Hypothalamus (tissue), 51 donors: ENCODE measurements around the gene WDR26.

ENCODE experiments used
- DNase-seq, 51 donors: peaks; one replicate each; lab custom pipeline; 2025; lab: John Stamatoyannopoulos, UW

The WDR26 gene

DNA sequence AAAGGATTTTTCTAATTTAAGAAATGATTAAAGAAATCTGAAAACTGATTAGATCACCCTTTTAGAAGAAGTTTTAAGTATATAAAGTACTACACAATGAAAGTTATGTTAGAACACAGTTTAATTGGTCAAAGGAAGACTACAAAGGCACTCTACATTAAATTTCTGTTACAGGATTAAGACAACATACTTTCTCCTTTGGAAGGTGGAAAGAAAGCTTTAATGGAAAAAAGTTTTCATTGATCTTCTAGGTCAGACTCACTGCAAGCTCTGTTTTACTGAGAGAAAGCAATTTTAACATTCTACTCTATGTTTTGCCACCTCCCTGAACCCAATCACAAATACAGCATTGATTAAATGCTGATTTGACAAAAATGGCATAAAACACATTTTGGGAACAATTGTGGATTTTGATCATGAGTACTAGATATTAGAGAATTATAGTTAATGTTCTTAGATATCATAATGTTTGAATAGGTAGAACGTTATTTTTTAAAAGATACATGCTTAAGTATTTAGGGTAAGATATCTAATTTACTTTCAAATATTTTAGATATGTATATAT lies 32.0 kb downstream of the WDR26 start:
- no peak for DNase-seq

DNA sequence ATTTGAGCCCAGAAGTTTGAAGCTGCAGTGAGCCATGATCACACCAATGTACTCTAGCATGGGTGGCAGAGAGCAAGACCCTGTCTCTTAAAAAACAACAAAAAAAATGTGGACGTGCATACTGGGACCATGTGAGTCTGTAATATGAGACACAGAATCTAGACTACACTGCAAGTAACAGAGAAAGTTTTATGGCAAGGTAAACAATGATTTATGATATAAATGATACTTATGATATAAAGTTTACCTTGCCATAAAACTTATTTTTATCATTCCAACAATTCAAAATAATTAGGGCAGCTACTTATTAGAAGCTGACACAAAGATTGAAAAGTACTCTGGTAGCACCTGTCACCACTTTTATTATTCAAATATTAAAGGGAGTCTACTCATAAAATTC lies 34.7 kb downstream of the WDR26 start:
- no peak for DNase-seq

DNA sequence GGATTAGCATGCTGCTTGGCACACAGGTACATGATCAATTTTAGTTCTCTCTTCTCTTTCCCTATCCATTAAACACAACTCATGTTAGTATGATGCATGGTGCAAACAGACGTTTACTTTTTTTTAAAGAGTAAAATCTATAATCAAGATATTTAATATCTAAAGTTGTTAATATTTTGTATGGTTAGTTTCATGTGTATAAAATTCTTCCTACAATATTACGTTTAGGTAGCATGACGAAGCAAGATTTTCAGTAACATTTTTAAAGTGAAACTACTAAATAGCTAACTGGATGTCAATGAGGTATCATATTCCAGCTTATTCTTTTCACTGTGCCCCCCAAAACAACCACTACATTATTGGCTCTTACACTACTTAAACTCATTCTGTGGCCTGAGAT lies 41.3 kb downstream of the WDR26 start:
- DNase-seq = no peak

DNA sequence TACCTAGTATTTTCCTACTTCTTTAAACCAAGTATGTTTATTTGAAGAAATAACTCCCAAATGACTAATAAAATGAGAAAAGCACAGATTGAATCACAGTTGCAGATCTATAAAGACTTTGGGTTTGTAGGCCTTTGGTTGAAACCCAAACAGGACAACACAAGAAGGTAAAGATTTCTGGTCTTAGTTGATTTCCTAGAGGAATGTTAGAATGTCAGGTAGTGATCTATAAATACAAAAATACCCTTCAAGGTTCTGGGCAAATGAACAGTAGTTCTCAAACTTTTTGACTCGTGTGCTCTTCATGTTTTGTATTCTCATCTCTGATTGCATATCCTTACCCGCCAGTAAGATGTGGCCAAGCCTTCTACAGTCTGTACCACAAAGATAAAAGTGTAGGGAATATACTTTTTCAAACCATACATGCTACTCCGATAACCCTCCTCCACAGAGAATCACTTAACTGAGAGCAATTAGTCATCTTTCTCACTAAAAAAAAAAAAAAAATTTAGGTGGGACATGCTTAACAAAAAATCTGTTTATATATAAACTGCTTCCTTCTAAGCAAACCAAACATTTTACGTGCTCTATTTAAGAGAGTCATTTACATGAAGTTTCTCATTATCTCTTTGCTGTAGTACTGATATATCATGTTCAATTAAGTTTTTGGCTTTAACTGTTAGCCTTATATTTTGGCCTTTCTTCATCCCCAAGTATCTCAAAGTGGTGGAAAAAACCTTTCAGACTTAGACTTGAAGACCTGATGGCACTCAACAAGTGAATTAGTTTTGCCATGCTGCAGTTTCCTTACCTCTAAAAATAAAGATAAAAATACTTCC lies 42.0 kb downstream of the WDR26 start:
- DNase-seq = no peak

DNA sequence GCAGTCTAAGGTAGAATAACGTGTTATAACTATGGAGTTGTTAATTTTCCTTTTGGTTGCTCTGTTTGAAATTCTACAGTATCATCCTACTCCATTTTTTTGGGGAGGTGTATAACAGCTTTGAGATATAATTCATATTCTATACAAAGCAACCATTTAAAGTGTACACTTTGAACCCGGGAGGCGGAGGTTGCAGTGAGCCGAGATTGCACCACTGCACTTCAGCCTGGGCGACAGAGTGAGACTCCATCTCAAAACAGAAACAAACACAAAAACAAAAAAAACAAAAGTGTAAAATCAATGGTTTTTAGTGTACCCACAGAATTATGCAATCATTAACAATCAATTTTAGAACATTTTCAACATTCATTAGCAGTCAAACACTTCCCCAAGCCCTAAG lies 44.1 kb downstream of the WDR26 start:
- DNase-seq = no peak

DNA sequence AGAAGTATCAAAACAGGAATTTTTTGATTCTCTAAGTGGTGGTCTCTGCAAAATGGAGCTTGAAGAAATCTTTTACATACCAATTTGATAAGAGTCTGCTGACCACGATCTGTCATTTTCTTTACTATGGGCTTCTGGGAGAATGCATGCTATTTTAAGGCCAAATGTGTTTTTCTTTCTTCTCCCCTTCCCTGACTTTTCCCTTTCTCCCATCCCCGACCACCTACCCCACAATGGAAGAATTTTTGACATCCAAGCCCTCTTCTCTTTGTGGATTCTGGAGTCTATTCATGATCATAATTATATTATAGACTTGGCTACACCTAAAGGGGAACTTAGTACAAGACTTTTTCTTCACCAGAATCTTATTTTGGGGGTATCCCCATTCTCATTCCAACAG lies 46.7 kb downstream of the WDR26 start:
- no peak for DNase-seq

DNA sequence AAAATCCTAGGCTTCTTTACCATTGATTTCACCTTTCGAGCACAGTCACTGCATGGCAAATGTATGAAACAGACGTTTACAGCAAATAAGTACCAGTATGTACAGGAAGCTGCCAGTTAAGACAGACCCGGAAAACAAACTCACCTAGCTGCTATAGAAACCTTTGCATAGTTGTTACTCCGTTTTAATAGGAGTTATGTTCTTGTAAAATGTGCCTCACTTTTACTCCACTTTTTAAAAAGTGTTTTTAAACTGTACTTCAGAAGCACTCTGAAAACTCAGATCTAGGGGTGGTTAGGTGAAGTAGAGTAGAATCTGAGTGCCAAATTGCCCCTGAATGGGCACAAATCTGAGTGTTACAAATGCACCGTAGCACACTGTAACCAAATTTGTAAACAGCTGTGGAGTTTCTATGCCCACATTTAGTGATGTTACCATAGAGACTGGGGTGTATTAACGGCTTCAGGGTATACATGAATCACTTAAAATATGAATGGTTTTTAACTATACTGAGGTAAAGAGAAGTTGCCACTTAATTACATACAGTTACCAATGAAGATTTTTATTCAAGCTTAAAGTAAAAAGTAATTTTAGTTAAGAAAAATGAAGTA lies 47.2 kb downstream of the WDR26 start:
- no peak for DNase-seq

DNA sequence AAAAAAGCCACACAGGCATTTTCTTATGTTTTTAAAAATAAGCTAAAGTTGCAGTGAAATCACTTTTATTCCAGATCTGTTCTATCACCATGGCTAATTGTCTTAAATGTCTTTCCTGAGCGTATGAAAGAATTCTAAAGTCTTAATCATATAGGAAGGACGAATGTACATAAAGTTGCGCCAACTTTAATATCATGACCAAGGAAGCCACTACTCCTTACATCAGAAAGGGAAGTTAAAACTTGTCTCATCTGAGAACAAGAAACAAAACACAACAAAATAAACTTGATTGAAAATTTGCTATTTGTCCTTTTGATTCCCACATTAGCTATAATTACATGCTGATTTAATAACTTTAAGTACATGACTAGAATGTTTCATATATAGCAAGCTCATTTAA lies 51.4 kb downstream of the WDR26 start:
- no peak for DNase-seq

DNA sequence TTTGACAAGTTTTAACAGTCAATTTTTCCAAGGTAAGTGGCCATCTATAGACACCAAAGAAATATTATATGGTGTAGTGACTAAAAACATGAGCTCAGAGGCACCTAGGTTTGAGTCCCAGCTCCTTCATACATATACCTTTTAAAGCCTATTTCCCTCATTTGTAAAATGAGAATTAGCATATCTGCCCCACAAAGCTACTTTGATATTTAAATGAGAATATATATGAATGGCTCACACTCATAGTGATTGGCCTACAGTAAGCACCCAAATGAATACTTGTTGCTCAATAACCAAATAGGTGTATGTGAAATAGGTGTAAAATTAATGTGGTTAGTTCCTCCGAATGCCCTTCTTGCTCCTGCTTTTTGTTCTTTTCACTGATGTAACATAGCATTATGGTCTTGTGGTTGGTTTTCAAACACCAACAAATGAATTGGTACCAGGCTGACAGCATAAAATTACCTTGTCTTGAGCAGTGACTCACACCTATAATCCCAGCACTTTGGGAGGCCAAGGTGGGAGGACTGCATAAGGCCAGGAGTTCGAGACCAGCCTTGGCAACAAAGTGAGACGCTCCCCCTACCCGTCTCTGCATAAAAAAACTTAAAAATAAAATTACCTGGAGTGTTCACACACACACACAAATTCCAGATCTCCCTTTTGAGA lies 52.6 kb downstream of the WDR26 start:
- no peak for DNase-seq

DNA sequence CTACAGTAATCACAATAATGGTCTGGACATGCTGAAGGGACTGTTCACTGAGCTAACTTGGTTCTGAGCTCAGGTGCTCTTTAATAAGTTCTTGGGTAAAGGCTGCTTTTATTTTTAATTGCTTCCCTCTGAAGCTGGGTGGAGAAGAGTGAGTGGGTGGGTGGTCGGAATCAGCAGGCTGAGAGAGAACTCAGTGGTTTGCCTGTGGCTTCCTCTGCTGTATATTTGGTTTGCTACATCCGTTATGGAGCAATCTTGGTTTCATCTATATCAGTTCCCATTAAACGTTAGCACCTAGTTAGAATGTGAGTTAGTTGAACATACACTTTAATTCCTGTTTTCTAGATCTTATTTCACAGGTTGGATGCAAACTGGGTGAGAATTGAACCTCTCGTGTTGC lies 54.6 kb downstream of the WDR26 start:
- no peak for DNase-seq

DNA sequence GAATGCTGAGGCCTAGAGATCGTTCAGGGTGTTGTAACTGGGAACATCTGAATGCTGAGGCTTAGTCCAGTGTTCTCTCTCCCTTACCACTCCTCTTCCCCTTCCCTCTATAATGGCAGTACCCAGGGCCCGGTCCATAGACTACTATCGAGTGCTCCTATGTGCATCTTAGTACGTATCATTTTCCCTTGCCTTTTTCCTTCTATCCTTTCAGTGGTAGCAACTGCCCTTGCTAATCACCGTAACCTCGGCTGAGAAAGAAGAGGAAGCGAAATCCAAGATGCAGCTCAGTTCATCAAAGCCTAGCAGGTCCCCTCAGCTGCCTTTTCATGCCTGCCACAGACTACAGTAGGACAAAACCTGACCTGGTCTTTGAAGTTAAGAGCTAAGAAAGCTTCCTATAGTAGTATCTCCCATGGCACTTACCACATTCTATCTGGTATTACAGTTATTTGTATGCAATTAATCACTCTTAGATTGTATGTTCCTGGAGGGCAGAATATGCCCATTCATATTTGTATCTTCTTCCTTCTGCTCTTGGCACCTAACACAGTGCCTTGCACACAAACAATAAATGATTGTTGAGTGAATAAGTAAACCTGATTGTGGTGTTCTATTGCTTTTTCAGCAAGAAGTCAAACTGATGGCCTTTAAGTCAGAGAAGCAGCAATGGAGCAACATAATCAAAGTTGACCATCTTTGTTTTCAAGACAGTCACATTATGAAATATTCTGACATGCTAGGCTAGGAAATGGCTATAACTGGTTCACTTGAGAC lies 55.6 kb downstream of the WDR26 start:
- DNase-seq = no peak

DNA sequence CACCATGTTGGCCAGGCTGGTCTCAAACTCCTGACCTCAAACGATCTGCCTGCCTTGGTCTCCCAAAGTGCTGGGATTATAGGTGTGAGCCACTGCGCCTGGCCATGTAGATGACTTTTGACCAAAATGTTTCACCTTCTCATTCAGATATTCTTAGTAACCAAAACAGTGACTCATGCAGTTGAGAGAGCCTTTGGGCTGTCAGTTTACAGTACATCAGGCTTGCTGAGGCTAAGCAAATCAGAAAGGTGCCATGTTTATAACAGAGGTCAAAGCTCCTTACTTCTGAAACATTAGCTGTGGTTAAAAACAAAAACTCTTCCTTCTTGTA lies 57.0 kb downstream of the WDR26 start:
- no peak for DNase-seq

DNA sequence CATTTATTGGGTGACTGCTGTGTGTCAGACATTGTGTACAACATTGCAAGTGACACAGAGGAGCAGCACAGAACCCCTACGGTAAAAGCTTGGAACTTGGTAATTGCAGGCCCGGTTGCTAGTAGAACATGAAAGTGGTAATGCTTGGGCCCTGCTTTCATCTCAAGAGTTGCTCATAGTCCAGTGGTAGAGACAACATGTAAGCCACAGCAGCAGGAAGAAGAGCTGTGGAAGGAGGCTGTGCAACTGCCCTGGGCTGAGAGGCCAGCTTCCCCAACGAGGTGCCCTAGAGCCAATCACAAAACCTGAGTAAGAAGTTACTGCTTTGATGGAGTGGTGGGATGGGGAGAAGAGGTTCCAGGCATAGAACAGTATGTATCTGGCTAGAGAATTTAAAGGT lies 59.5 kb downstream of the WDR26 start:
- no peak for DNase-seq

DNA sequence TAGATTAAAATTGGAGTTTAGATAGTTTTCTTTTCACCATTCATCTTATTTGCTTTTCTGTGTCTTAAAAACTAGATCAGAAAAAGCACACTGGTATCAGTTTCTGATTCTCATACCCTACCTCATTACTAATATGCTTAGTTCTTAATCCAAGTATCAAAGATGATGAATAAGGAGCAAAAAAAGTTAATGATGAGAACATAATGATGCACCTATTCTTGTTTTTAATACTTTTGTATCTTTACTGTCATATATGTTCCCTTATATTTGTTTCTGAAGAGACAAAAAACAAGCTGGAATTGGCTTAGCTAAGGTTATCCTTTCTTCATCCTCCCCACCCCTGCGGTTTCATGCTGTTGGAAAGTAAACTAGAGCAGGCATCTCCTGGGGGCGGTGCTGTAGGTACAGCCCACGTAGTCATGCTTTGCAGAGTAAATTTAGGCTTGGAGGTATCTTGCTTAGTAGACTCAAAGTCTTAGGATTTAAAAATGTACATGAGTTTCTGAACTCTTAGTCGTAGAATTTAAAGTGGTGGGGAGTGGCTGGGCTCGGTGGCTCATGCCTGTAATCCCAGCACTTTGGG lies 61.5 kb downstream of the WDR26 start:
- no peak for DNase-seq

DNA sequence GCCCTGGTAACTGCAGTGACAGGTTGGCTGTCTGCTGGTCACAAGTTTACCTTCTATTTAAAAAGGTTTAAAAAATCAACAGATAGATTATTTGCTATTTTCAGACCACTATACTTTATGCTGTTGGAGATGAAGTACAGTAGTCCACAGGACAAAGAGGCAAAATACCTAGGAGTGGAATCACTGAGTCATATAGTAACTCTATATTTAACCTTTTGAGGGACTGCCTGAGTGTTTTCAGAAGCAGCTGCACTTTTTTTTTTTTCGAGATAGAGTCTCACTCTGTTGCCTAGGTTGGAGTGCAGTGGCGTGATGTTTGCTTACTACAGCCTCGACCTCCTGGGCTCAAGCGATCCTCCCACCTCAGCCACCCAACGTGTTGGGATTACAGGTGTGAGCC lies 66.2 kb downstream of the WDR26 start:
- DNase-seq = no peak

DNA sequence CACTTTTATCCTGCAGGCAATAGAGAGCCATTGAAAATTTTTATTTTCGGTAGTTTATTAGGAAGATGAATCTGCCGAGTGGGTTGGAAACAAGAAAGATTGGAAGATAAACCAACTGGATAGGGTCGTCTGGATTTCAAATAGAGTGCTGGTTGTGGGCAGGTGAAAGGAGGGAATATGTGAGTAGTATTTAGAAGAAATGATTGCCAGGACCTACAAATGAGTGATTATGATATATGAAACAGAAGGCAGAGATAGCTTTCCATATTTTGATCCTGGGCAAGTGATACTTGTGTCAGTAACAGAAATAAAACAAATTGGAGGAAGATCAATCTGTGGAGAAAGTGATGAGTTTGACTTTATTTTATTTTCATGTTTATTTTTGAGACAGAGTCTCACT lies 75.4 kb downstream of the WDR26 start:
- no peak for DNase-seq

DNA sequence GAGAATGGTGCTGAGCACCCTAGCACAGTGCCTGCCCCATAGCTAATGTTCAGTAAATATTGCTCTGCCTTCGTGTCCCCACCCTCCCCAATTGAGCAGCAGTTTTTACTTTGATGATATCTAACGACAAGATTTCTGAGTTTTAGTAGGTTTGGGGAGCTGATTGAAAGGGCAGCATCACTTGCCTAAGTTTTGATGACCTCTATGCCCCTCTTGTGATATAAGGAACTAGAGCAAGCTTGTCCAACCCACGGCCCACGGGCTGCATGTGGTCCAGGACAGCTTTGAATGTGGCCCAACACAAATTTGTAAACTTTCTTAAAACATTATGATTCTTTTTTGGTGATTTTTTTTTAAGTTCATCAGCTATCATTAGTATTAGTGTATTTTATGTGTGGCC lies 76.4 kb downstream of the WDR26 start:
- DNase-seq = no peak

DNA sequence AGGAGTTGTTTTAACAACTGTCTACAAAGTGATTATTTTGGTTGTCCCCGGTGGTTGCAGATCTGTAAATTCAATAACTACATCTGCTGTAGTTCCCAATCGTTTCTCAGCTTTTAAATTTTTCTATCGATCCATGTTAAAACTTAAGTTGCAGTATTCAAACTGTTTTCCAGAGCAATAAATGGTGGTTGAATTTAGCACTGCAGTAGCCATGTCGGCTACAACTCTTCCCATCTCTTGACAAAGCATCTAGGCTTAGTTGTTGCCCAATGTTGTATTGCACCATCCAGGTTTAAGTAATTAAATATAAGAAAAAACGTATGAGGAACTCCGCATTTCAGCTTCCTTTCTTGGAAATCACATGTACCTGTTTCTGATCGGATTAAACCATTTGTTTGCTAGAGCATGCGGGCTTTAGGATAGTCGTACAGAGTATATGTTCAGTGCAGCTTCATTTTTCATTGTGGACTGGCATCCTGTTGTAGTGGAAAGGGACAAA lies 76.9 kb downstream of the WDR26 start:
- no peak for DNase-seq

DNA sequence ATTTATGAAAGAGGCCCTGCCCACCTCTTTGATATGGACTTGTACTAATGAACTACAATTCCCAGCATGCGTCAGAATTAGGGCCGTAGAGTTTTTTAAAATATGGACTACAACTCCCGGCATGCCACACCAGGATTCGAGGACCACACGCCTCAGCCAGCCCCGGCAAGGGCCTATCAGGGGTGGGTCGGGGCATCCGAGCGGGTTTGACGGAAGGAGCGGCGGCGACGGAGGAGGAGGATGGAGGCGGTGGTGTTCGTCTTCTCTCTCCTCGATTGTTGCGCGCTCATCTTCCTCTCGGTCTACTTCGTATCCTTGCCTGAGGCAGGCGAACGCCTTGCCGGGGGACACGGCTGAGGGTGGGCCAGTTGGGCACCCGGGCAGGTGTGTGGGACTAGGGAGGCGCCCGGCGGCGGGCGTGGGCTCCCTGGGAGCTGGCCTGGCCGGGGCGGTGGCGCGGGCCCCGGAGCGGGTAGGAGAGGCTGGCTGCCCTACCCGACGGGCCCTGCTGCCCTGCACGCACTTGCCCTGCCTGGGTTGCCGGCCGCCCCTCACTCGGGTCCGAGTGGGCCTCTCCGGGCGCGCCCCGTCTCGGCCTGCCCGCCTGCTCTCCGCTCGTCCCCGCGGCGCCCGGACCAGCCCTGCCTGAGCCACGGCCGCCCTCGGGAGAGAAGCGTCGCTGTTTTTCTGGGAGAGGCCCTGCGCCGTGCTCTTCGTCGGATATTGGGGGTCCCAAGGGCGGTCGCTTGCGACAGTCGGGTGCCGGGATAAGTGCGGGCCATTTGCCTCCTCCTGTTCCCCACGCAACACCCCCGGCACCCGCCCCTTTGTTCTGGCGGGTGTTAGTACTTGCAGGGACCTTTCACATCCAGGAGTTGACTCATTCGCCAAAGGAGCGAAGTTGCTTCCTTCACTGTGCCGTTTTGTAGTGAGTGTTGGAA lies 77.6 kb downstream of the WDR26 start, which contains the start of gene CNIH4:
Gene CNIH4 (plus strand): TSS at position 195 of the 941 bp plus-strand sequence. CDS start 46 bp downstream, at position 241.
- DNase-seq = peak; percentile 8 to 93 (median 83)
